Small intestine (tissue), 7 donors: ENCODE results near the gene KCNA10. TPM values are rescaled to one million over a fixed set of nuclear protein-coding genes. Genes with fewer than 3 reads are reported as not detected.

Source experiments
- DNase-seq, 2 donors: peaks; one replicate each; pipeline versions ENCODE4 v3.0.0 to v3.0.0-alpha.2; 2013
- FAIRE-seq: peaks from 2 replicates; lab custom pipeline; 2012; peaks lifted over from hg19 to GRCh38; lab: Jason Lieb, UNC
- H3K27ac ChIP-seq, 3 donors: one replicate each; pipeline ENCODE4 v1.5.1; 2013; ENCODE audit warnings: low read length in 2 of 3, mild to moderate bottlenecking in 2 of 3, control low read depth in 1 of 3, inconsistent platforms in 1 of 3, low read depth in 1 of 3, moderate library complexity in 1 of 3
- H3K27me3 ChIP-seq, 3 donors: one replicate each; pipeline ENCODE4 v1.6.1; 2013; ENCODE audit warnings: low read length in 3 of 3, inconsistent platforms in 1 of 3; ENCODE audit not compliant: control insufficient read depth in 3 of 3, insufficient read depth in 3 of 3
- H3K36me3 ChIP-seq, 3 donors: one replicate each; pipeline ENCODE4 v1.6.1; 2013; ENCODE audit warnings: low read length in 3 of 3, inconsistent platforms in 1 of 3, low read depth in 1 of 3, mild to moderate bottlenecking in 1 of 3, moderate library complexity in 1 of 3; ENCODE audit not compliant: control insufficient read depth in 3 of 3, insufficient read depth in 2 of 3
- H3K4me1 ChIP-seq, 3 donors: one replicate each; pipeline ENCODE4 v1.6.1; 2013; ENCODE audit warnings: low read length in 2 of 3, inconsistent platforms in 1 of 3, low read depth in 1 of 3, mild to moderate bottlenecking in 1 of 3, moderate library complexity in 1 of 3; ENCODE audit not compliant: control insufficient read depth in 3 of 3, insufficient read depth in 2 of 3
- H3K4me3 ChIP-seq, 3 donors: one replicate each; pipeline ENCODE4 v1.5.1; 2013; ENCODE audit warnings: low read length in 3 of 3, control low read depth in 1 of 3, inconsistent platforms in 1 of 3, low read depth in 1 of 3, mild to moderate bottlenecking in 1 of 3, moderate library complexity in 1 of 3
- H3K9me3 ChIP-seq, 2 donors: one replicate each; pipeline ENCODE4 v1.6.1; 2013; ENCODE audit warnings: low read depth in 1 of 2, low read length in 1 of 2; ENCODE audit not compliant: control insufficient read depth in 2 of 2, insufficient read depth in 1 of 2
- WGBS, 3 donors: extraction: QIAGEN DNeasy Blood & Tissue Kit; methylation state at CpG; one replicate each; pipeline ENCODE4 v1.1.7; 2013; 5-methylcytosine and 5-hydroxymethylcytosine counted together
- polyA plus RNA-seq, 4 donors: library from polyadenylated mRNA; stranded (reverse) in 3 of 4; unstranded in 1 of 4; fragments of 200-250 nt in 3 of 4; fragments of 120-200 nt in 1 of 4; gene quantifications; one replicate each; pipeline versions ENCODE4 v1.2.1 to v1.2.3, GENCODE V29; 2013
- donor health status: healthy with polysubstance abuse.
- donor health status: control.
- donor health status: control.
- donor health status: Bipolar disorder and iron deficiency.
- donor health status: healthy.

KCNA10 gene
- polyA plus RNA-seq, 4 donors: not detected

- no peaks in the 10 kb centered on the region for H3K9me3 ChIP-seq
- DNase-seq: no peak
- no peak overlapping the region for H3K4me3 ChIP-seq
- WGBS, 3 donors: 63 to 66% (median 66%) methylated on average over 7 of the region's 7 CpGs
- H3K27ac ChIP-seq: no peak overlapping the region
- H3K36me3 ChIP-seq: no peaks in the 10 kb centered on the region
- H3K27me3 ChIP-seq: peaks cover 0 to 13% (median 0%) of the 10 kb centered on the region in 3 donors
- peaks cover 0 to 5% (median 0%) of the 10 kb centered on the region in 3 donors for H3K4me1 ChIP-seq
- FAIRE-seq: no peak
These were observed 7.3 kb upstream of the KCNA10 start for GRCh38 chr1:110526201-110526780.

GRCh38 chr1:110525249-110525595, 6.2 kb upstream of the KCNA10 start:
- no peaks in the 10 kb centered on the region for H3K36me3 ChIP-seq
- no peak overlapping the region for H3K27ac ChIP-seq
- 31 to 69% (median 46%) methylated on average over 6 of the region's 6 CpGs for WGBS, 3 donors
- no peaks in the 10 kb centered on the region for H3K9me3 ChIP-seq
- peaks cover 0 to 13% (median 0%) of the 10 kb centered on the region in 3 donors for H3K27me3 ChIP-seq
- DNase-seq (peak in 1 of 2 donors; percentile 51), FAIRE-seq (no peak)
- no peak overlapping the region for H3K4me3 ChIP-seq
- peaks cover 0 to 5% (median 0%) of the 10 kb centered on the region in 3 donors for H3K4me1 ChIP-seq

- no peaks in the 10 kb centered on the region for H3K9me3 ChIP-seq
- DNase-seq (peak; percentile 25 to 40), FAIRE-seq (no peak)
- no peak overlapping the region for H3K27ac ChIP-seq
- H3K27me3 ChIP-seq: peaks cover 0 to 13% (median 0%) of the 10 kb centered on the region in 3 donors
- H3K4me3 ChIP-seq: no peak overlapping the region
- peaks cover 0 to 5% (median 0%) of the 10 kb centered on the region in 3 donors for H3K4me1 ChIP-seq
- 29 to 40% (median 32%) methylated on average over 20 of the region's 20 CpGs for WGBS, 3 donors
- no peaks in the 10 kb centered on the region for H3K36me3 ChIP-seq
These were observed 5.6 kb upstream of the KCNA10 start for GRCh38 chr1:110524311-110525248.

- peaks cover 0 to 5% (median 0%) of the 10 kb centered on the region in 3 donors for H3K4me1 ChIP-seq
- 15 to 40% (median 30%) methylated on average over 4 of the region's 4 CpGs for WGBS, 3 donors
- no peaks in the 10 kb centered on the region for H3K36me3 ChIP-seq
- H3K27ac ChIP-seq: no peak overlapping the region
- FAIRE-seq (no peak), DNase-seq (peak; percentile 59 to 75)
- no peaks in the 10 kb centered on the region for H3K9me3 ChIP-seq
- H3K27me3 ChIP-seq: peaks cover 0 to 12% (median 0%) of the 10 kb centered on the region in 3 donors
- no peak overlapping the region for H3K4me3 ChIP-seq
These were observed 4.0 kb upstream of the KCNA10 start for GRCh38 chr1:110523011-110523410.

- H3K36me3 ChIP-seq: no peaks in the 10 kb centered on the region
- no peak for FAIRE-seq
- peaks cover 0 to 5% (median 0%) of the 10 kb centered on the region in 3 donors for H3K4me1 ChIP-seq
- H3K4me3 ChIP-seq: no peak overlapping the region
- 65 to 73% (median 67%) methylated on average over 5 of the region's 5 CpGs for WGBS, 3 donors
- H3K27ac ChIP-seq: no peak overlapping the region
- peaks cover 0 to 10% (median 0%) of the 10 kb centered on the region in 3 donors for H3K27me3 ChIP-seq
- no peaks in the 10 kb centered on the region for H3K9me3 ChIP-seq
- no peak for DNase-seq
These were observed 3.6 kb upstream of the KCNA10 start for GRCh38 chr1:110522560-110522959.

- Histone ChIP-seq H3K36me3 (no peaks in the 10 kb centered on the region), H3K27ac (no peak overlapping the region), H3K4me1 (peaks cover 0 to 5% (median 0%) of the 10 kb centered on the region in 3 donors), H3K4me3 (no peak overlapping the region), H3K9me3 (no peaks in the 10 kb centered on the region), H3K27me3 (peaks cover 0 to 8% (median 0%) of the 10 kb centered on the region in 3 donors)
- no peak for DNase-seq
- FAIRE-seq: no peak
- 24 to 53% (median 45%) methylated on average over 3 of the region's 3 CpGs for WGBS, 3 donors
These were observed 1.9 kb upstream of the KCNA10 start for GRCh38 chr1:110520827-110521226.

GRCh38 chr1:110515891-110516290, 3.1 kb downstream of the KCNA10 start:
- Histone ChIP-seq H3K27ac (no peak overlapping the region), H3K4me1 (no peaks in the 10 kb centered on the region), H3K27me3 (no peaks in the 10 kb centered on the region), H3K4me3 (no peak overlapping the region), H3K36me3 (no peaks in the 10 kb centered on the region), H3K9me3 (peaks cover 0 to 6% of the 10 kb centered on the region in 2 donors)
- DNase-seq: no peak
- 74 to 79% (median 75%) methylated on average over 5 of the region's 5 CpGs for WGBS, 3 donors
- no peak for FAIRE-seq

- no peak for FAIRE-seq
- H3K4me1 ChIP-seq: no peaks in the 10 kb centered on the region
- H3K27ac ChIP-seq: no peak overlapping the region
- peaks cover 0 to 6% of the 10 kb centered on the region in 2 donors for H3K9me3 ChIP-seq
- H3K4me3 ChIP-seq: no peak overlapping the region
- peak in 1 of 2 donors; percentile 29 for DNase-seq
- H3K27me3 ChIP-seq: no peaks in the 10 kb centered on the region
- H3K36me3 ChIP-seq: no peaks in the 10 kb centered on the region
These were observed 3.9 kb downstream of the KCNA10 start for GRCh38 chr1:110515041-110515440.
